ENCODE results near the gene HORMAD2. TPM values are rescaled to one million over a fixed set of nuclear protein-coding genes. Genes with fewer than 3 reads are reported as not detected.
"Not testable (repeated sequence)": the region's sequence is repeated elsewhere in the genome, so short reads cannot be mapped to it uniquely, and the experiment has no call there.

Gene HORMAD2
- total RNA-seq, 4 donors from 2014 or later = not detected

DNA sequence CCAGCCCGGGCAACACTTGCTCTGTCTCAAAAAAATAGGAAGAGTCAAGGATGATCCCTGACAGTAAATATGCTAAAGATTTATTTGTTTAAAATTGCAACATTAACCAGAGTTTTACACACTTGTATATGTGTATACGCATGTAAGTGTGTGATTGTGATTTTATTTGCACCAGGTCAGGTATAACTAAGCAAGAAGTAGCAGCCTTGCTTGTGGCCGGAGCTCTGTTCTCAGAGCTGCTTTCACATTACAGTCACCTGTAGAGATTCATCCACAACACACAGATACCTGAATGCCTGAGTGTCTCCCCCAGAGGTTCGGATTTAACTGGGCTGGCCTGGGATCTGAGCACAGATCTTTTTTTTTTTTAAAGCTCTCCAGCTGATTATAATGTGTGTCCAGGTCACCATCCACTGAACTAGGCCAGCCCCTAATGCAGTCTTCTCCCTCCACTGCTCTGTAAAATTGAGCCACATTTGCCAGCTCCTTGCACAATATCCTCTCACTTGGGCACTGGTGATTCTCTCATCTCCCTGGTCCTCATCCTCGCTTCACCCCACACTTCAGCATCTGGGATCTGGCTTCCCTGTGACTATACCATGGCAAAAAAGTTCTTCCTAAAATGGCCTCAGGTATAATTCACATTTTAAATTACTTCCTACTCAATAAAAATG is 118.0 kb downstream of the HORMAD2 start:
- Histone ChIP-seq H3K4me1 (peaks cover 0 to 20% (median 4%) of the 10 kb centered on the region in 3 donors), H3K9me3 (no peaks in the 10 kb centered on the region), H3K27ac (no peak overlapping the region), H3K36me3 (no peaks in the 10 kb centered on the region), H3K4me3 (no peak overlapping the region), H3K27me3 (peaks cover 16% of the 10 kb centered on the region)
- no peak for TF ChIP-seq EP300 (IDR thresholded peaks at IDR 0.05)
- WGBS, 2 donors (ENCODE audit: low coverage in 1 of 2) = 94 to 100% methylated on average over 3 to 5 of the region's 5 CpGs
- ATAC-seq = no peak

DNA sequence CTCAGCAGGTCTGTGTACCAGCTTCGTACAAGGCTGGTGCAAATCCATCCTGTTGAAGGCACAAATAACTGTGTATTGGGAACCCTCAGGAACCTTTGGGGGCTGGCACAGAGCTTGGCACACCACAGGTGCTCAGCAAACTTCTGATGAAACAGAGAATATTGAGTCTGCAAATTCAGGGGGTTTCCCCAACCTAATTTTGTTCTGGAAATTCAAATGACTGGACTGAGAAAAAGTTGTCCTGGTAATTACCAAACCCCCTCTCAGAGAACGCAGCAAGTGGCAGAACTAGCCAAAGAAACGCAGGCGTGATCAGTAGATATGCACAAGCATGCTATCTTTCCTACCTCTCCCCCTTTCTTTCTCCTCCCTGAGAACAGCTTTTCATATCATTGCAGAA is 118.7 kb downstream of the HORMAD2 start:
- no peak overlapping the region for H3K27ac ChIP-seq

DNA sequence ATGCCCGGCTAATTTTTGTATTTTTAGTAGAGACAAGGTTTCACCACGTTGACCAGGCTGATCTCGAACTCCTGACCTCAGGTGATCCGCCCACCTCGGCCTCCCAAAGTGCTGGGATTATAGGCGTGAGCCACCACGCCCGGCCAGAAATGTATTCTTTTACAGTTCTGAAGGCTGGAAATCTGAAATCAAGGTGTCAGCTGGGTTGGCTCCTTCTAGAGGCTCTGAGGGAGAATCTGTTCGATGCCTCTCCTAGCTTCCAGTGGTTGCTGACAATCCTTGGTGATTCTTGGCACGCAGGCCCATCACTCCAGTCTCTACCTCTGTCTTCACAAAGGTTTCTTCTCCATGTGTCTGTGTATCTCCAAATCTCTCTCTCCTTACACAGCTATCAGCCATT is 120.6 kb downstream of the HORMAD2 start:
- not testable (repeated sequence) for H3K27ac ChIP-seq, ATAC-seq
- H3K27me3 ChIP-seq = peaks cover 33% of the 10 kb centered on the region

More for the DNA sequence above, 118.7 kb downstream of the HORMAD2 start:
- H3K36me3 ChIP-seq = no peaks in the 10 kb centered on the region
- peaks cover 15% of the 10 kb centered on the region for H3K27me3 ChIP-seq
- TF ChIP-seq POLR2A (IDR thresholded peaks at IDR 0.05) = no peak
- TF ChIP-seq POLR2AphosphoS5 (IDR thresholded peaks at IDR 0.05) = no peak
- no peak for TF ChIP-seq EP300 (IDR thresholded peaks at IDR 0.05)
- TF ChIP-seq, protein P1, sequence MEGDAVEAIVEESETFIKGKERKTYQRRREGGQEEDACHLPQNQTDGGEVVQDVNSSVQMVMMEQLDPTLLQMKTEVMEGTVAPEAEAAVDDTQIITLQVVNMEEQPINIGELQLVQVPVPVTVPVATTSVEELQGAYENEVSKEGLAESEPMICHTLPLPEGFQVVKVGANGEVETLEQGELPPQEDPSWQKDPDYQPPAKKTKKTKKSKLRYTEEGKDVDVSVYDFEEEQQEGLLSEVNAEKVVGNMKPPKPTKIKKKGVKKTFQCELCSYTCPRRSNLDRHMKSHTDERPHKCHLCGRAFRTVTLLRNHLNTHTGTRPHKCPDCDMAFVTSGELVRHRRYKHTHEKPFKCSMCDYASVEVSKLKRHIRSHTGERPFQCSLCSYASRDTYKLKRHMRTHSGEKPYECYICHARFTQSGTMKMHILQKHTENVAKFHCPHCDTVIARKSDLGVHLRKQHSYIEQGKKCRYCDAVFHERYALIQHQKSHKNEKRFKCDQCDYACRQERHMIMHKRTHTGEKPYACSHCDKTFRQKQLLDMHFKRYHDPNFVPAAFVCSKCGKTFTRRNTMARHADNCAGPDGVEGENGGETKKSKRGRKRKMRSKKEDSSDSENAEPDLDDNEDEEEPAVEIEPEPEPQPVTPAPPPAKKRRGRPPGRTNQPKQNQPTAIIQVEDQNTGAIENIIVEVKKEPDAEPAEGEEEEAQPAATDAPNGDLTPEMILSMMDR (IDR thresholded peaks at IDR 0.05) = no peak
- H3K4me1 ChIP-seq = peaks cover 0 to 20% (median 4%) of the 10 kb centered on the region in 3 donors
- 91 to 94% methylated on average over 3 of the region's 4 CpGs for WGBS, 2 donors (ENCODE audit: low coverage in 1 of 2)
- H3K4me3 ChIP-seq = no peak overlapping the region
- ATAC-seq = no peak
- H3K9me3 ChIP-seq = no peaks in the 10 kb centered on the region

DNA sequence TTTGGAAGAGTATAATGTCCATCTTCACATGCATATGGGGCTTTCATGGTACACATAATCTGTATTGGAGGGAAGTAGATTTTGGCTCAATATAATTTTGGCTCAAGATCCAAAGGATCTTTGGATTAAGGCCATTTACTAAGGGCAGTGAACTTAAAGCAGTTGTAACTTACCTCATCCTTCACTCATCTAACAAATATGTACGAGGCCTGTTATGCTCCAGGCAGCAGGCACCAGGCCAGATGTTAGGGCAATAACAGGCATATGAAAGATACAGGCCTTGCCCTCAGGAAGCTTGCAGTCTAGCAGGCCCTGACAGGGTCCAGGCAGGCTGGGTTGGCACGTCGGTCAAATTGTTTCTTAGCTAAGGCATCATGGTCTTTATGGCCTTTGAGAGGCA is 121.7 kb downstream of the HORMAD2 start:
- no peaks in the 10 kb centered on the region for H3K36me3 ChIP-seq
- no peak overlapping the region for H3K27ac ChIP-seq
- TF ChIP-seq POLR2AphosphoS5 (IDR thresholded peaks at IDR 0.05) (no peak), POLR2A (IDR thresholded peaks at IDR 0.05) (no peak), EP300 (IDR thresholded peaks at IDR 0.05) (no peak)
- TF ChIP-seq, protein P1 (IDR thresholded peaks at IDR 0.05) = no peak
- peaks cover 37% of the 10 kb centered on the region for H3K27me3 ChIP-seq
- no peak overlapping the region for H3K4me3 ChIP-seq
- 73% methylated on average over 3 of the region's 3 CpGs; no CpG with 5 or more reads in 1 of the 2 donors for WGBS, 2 donors (ENCODE audit: low coverage in 1 of 2)
- ATAC-seq = no peak
- H3K4me1 ChIP-seq = peaks cover 0 to 24% (median 4%) of the 10 kb centered on the region in 3 donors
- H3K9me3 ChIP-seq = no peaks in the 10 kb centered on the region

More for the DNA sequence above, 120.6 kb downstream of the HORMAD2 start:
- H3K9me3 ChIP-seq, H3K36me3 ChIP-seq, H3K4me3 ChIP-seq: not testable (repeated sequence)
- 75 to 95% methylated on average over 2 to 7 of the region's 10 CpGs for WGBS, 2 donors (ENCODE audit: low coverage in 1 of 2)
- peaks cover 0 to 24% (median 4%) of the 10 kb centered on the region in 3 donors for H3K4me1 ChIP-seq

DNA sequence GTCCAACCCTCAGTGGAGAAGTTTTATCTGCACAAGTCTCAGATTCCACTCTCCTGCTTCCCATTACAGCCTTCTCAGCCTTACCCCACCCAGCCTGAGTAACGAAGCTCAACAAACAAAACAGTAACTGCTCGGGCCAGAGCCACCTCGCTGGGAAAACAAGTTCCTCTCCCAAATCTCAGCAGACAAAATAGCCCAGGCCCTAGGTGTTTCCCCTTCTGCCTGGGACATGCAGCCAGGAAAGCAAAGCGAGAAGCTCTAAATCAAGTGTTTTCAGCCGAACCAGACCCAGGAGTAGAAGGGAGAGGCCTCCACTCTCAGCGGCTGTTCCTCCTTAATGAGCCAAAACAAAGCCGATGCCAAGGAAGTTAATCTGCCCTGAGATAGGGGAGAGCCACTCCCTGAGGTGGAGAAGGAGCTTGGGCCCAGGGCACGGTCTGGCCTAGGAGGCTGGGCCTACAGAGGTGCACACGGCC is 122.3 kb downstream of the HORMAD2 start:
- ATAC-seq = peak; percentile 18
- H3K27me3 ChIP-seq = peaks cover 37% of the 10 kb centered on the region
- peak overlapping the region in 3 of 4 donors; percentile 22 to 66 (median 45) for H3K27ac ChIP-seq
- WGBS, 2 donors (ENCODE audit: low coverage in 1 of 2) = 33 to 78% methylated on average over 3 to 4 of the region's 9 CpGs
- TF ChIP-seq EP300 (IDR thresholded peaks at IDR 0.05) = no peak
- TF ChIP-seq, protein P1 (IDR thresholded peaks at IDR 0.05) = no peak
- no peak for TF ChIP-seq POLR2AphosphoS5 (IDR thresholded peaks at IDR 0.05)
- TF ChIP-seq POLR2A (IDR thresholded peaks at IDR 0.05) = no peak
- no peaks in the 10 kb centered on the region for H3K9me3 ChIP-seq
- H3K4me1 ChIP-seq = peaks cover 0 to 29% (median 3%) of the 10 kb centered on the region in 3 donors
- no peak overlapping the region for H3K4me3 ChIP-seq
- H3K36me3 ChIP-seq = no peaks in the 10 kb centered on the region
